HG03558 (cell line): ENCODE results near the gene TPSD1.
"Not testable (repeated sequence)": the region's sequence is repeated elsewhere in the genome, so short reads cannot be mapped to it uniquely, and the experiment has no call there.

Experiments used
- ATAC-seq: cut with Tn5 transposase; IDR thresholded peaks from one replicate; pipeline ENCODE4 v1.9.1; 2021; ENCODE audit warnings: moderate number of reproducible peaks; ENCODE audit not compliant: unreplicated experiment; ENCODE audit errors: extremely low read depth

The TPSD1 gene

GRCh38 chr16:1255276-1256122 lies at the start of gene TPSD1:
TPSD1 (plus strand) TSS chr16:1256069; CDS start chr16:1256281, 212 bp downstream.
- not testable (repeated sequence) for ATAC-seq

- ATAC-seq = no peak
Observed at GRCh38 chr16:1206326-1206725, 49.5 kb upstream of the TPSD1 start.

- no peak for ATAC-seq
Observed at GRCh38 chr16:1206786-1207185, 49.1 kb upstream of the TPSD1 start.

- ATAC-seq = no peak
Observed at GRCh38 chr16:1208239-1208830, 47.5 kb upstream of the TPSD1 start.

- ATAC-seq = no peak
Observed at GRCh38 chr16:1209081-1209480, 46.8 kb upstream of the TPSD1 start.

- ATAC-seq = no peak
Observed at GRCh38 chr16:1210461-1210860, 45.4 kb upstream of the TPSD1 start.

GRCh38 chr16:1211451-1212268 lies 44.2 kb upstream of the TPSD1 start:
- no peak for ATAC-seq

GRCh38 chr16:1212616-1213194 lies 43.2 kb upstream of the TPSD1 start:
- ATAC-seq = no peak

- ATAC-seq = no peak
Observed at GRCh38 chr16:1213231-1213630, 42.6 kb upstream of the TPSD1 start.

GRCh38 chr16:1213796-1214372 lies 42.0 kb upstream of the TPSD1 start:
- no peak for ATAC-seq

GRCh38 chr16:1214719-1215118 lies 41.1 kb upstream of the TPSD1 start:
- ATAC-seq = no peak

GRCh38 chr16:1215574-1216295 lies 40.1 kb upstream of the TPSD1 start:
- no peak for ATAC-seq

GRCh38 chr16:1216296-1216619 lies 39.6 kb upstream of the TPSD1 start:
- no peak for ATAC-seq

- ATAC-seq = no peak
Observed at GRCh38 chr16:1216681-1217400, 39.0 kb upstream of the TPSD1 start.

- no peak for ATAC-seq
Observed at GRCh38 chr16:1217526-1217925, 38.3 kb upstream of the TPSD1 start.

GRCh38 chr16:1218061-1218929 lies 37.6 kb upstream of the TPSD1 start:
- no peak for ATAC-seq

GRCh38 chr16:1218930-1219611 lies 36.8 kb upstream of the TPSD1 start:
- no peak for ATAC-seq
